Thymus (tissue), 11 donors: Measurements from ENCODE around the gene FN3KRP. TPM values are rescaled to one million over a fixed set of nuclear protein-coding genes. Genes with fewer than 3 reads are reported as not detected.

Source experiments
- DNase-seq, 9 donors: peaks; one replicate each; pipeline ENCODE4 v3.0.0-alpha.2; 2013; ENCODE audit warnings: low spot score in 9 of 9, low read depth in 6 of 9, missing footprints in 1 of 9
- H3K27ac ChIP-seq, 2 donors: one replicate each; pipeline ENCODE4 v1.5.1; 2013; ENCODE audit warnings: control low read depth in 1 of 2, low read depth in 1 of 2, low read length in 1 of 2, mild to moderate bottlenecking in 1 of 2, moderate library complexity in 1 of 2
- H3K27me3 ChIP-seq, 2 donors: one replicate each; pipeline ENCODE4 v1.5.1; 2013; ENCODE audit warnings: low read length in 1 of 2; ENCODE audit not compliant: control insufficient read depth in 2 of 2, insufficient read depth in 1 of 2
- H3K36me3 ChIP-seq, 2 donors: one replicate each; pipeline ENCODE4 v1.5.1; 2013; ENCODE audit warnings: low read length in 1 of 2, mild to moderate bottlenecking in 1 of 2, moderate library complexity in 1 of 2; ENCODE audit not compliant: control insufficient read depth in 2 of 2, insufficient read depth in 2 of 2
- H3K4me1 ChIP-seq, 2 donors: one replicate each; pipeline ENCODE4 v1.5.1; 2013; ENCODE audit warnings: low read length in 2 of 2; ENCODE audit not compliant: control insufficient read depth in 2 of 2, insufficient read depth in 2 of 2
- H3K4me3 ChIP-seq, 2 donors: one replicate each; pipeline ENCODE4 v1.5.1; 2013; ENCODE audit warnings: low read length in 2 of 2, control low read depth in 1 of 2, mild to moderate bottlenecking in 1 of 2
- H3K9me3 ChIP-seq, 2 donors: one replicate each; pipeline ENCODE4 v1.5.1; 2013; ENCODE audit warnings: low read length in 1 of 2, mild to moderate bottlenecking in 1 of 2; ENCODE audit not compliant: control insufficient read depth in 2 of 2, insufficient read depth in 1 of 2
- WGBS: extraction: QIAGEN DNeasy Blood & Tissue Kit; methylation state at CpG from one replicate; pipeline ENCODE4 v1.1.7; 2013; 5-methylcytosine and 5-hydroxymethylcytosine counted together
- polyA plus RNA-seq: library from polyadenylated mRNA; stranded (reverse); fragments of 200-250 nt; gene quantifications from one replicate; pipeline ENCODE4 v1.2.3, GENCODE V29; 2013
- total RNA-seq: library from RNA; stranded (reverse); fragments of 120-200 nt; gene quantifications from one replicate; pipeline ENCODE4 v1.2.4, GENCODE V29; 2013
- donor health status: healthy.

The FN3KRP gene
- total and polyA plus RNA-seq, 2 donors = 12.2 to 37.6 TPM

- no peak for DNase-seq
- H3K27ac ChIP-seq = no peak overlapping the region
- no peaks in the 10 kb centered on the region for H3K36me3 ChIP-seq
- 86% methylated on average over 20 of the region's 20 CpGs for WGBS
- peaks cover 2 to 3% of the 10 kb centered on the region in 2 donors for H3K9me3 ChIP-seq
- H3K4me3 ChIP-seq = no peak overlapping the region
- peaks cover 7% of the 10 kb centered on the region in 2 donors for H3K4me1 ChIP-seq
- H3K27me3 ChIP-seq = peaks cover 10 to 28% of the 10 kb centered on the region in 2 donors
These were observed 14.1 kb upstream of the FN3KRP start for GRCh38 chr17:82702231-82702927.

GRCh38 chr17:82703036-82703745 lies 13.3 kb upstream of the FN3KRP start:
- H3K27ac ChIP-seq = no peak overlapping the region
- no peak for DNase-seq
- no peak overlapping the region for H3K4me3 ChIP-seq
- peaks cover 0 to 3% of the 10 kb centered on the region in 2 donors for H3K4me1 ChIP-seq
- peaks cover 0 to 2% of the 10 kb centered on the region in 2 donors for H3K9me3 ChIP-seq
- no peaks in the 10 kb centered on the region for H3K36me3 ChIP-seq
- peaks cover 3 to 20% of the 10 kb centered on the region in 2 donors for H3K27me3 ChIP-seq
- WGBS = 89% methylated on average over 26 of the region's 26 CpGs

GRCh38 chr17:82703935-82704865 lies 12.3 kb upstream of the FN3KRP start:
- Histone ChIP-seq H3K9me3 (no peaks in the 10 kb centered on the region), H3K4me3 (no peak overlapping the region), H3K27me3 (peaks cover 3 to 16% of the 10 kb centered on the region in 2 donors), H3K36me3 (no peaks in the 10 kb centered on the region), H3K4me1 (peaks cover 0 to 2% of the 10 kb centered on the region in 2 donors), H3K27ac (no peak overlapping the region)
- WGBS = 93% methylated on average over 38 of the region's 38 CpGs
- no peak for DNase-seq

- WGBS = 88% methylated on average over 13 of the region's 13 CpGs
- H3K4me3 ChIP-seq = no peak overlapping the region
- peaks cover 0 to 10% of the 10 kb centered on the region in 2 donors for H3K27me3 ChIP-seq
- no peak for DNase-seq
- no peaks in the 10 kb centered on the region for H3K4me1 ChIP-seq
- H3K27ac ChIP-seq = no peak overlapping the region
- H3K9me3 ChIP-seq = no peaks in the 10 kb centered on the region
- no peaks in the 10 kb centered on the region for H3K36me3 ChIP-seq
These were observed 11.6 kb upstream of the FN3KRP start for GRCh38 chr17:82704886-82705285.

GRCh38 chr17:82705756-82706155 lies 10.8 kb upstream of the FN3KRP start:
- DNase-seq = no peak
- Histone ChIP-seq H3K36me3 (no peaks in the 10 kb centered on the region), H3K4me1 (no peaks in the 10 kb centered on the region), H3K27me3 (peaks cover 0 to 3% of the 10 kb centered on the region in 2 donors), H3K9me3 (no peaks in the 10 kb centered on the region), H3K4me3 (no peak overlapping the region), H3K27ac (no peak overlapping the region)
- 96% methylated on average over 18 of the region's 18 CpGs for WGBS

- H3K4me3 ChIP-seq = no peak overlapping the region
- H3K27me3 ChIP-seq = no peaks in the 10 kb centered on the region
- H3K27ac ChIP-seq = no peak overlapping the region
- 73% methylated on average over 9 of the region's 9 CpGs for WGBS
- no peak for DNase-seq
- H3K9me3 ChIP-seq = no peaks in the 10 kb centered on the region
- no peaks in the 10 kb centered on the region for H3K4me1 ChIP-seq
- H3K36me3 ChIP-seq = no peaks in the 10 kb centered on the region
These were observed 7.4 kb upstream of the FN3KRP start for GRCh38 chr17:82709024-82709675.

- Histone ChIP-seq H3K27ac (no peak overlapping the region), H3K27me3 (no peaks in the 10 kb centered on the region), H3K4me1 (no peaks in the 10 kb centered on the region), H3K9me3 (no peaks in the 10 kb centered on the region), H3K4me3 (no peak overlapping the region), H3K36me3 (no peaks in the 10 kb centered on the region)
- no peak for DNase-seq
- WGBS = 95% methylated on average over 25 of the region's 25 CpGs
These were observed 6.6 kb upstream of the FN3KRP start for GRCh38 chr17:82709676-82710498.
